A673 (cell line): ENCODE results near the gene OLFM3. TPM values are rescaled to one million over a fixed set of nuclear protein-coding genes. Genes with fewer than 3 reads are reported as not detected.

ENCODE experiments used
- BruUV-seq: library from RNA; stranded (reverse); fragments of 400-500 nt; replicated peaks from 2 replicates; lab custom pipeline; 2021; lab: Mats Ljungman, UMichigan
- CTCF ChIA-PET: fragments of 300-600 bp; sonication (Branson Sonifier 250); formaldehyde crosslinking; loops from one replicate; lab custom pipeline; 2022; ENCODE audit warnings: antibody characterized with exemption; lab: Charles Lee
- POLR2A ChIA-PET: fragments of 300-600 bp; sonication (Branson Sonifier 250); formaldehyde crosslinking; loops from one replicate; lab custom pipeline; 2022; ENCODE audit warnings: antibody characterized with exemption; ENCODE audit not compliant: low non-redundant PET; lab: Charles Lee
- DNase-seq: peaks from one replicate; pipeline ENCODE4 v3.0.0-alpha.2; 2015; ENCODE audit warnings: low spot score
- H3K27ac ChIP-seq: fragments of 200-600 bp; sonication (generic); 2 replicates; pipeline ENCODE4 v1.5.1; 2016; ENCODE audit warnings: mixed run types, low read depth, mild to moderate bottlenecking, mixed read lengths, antibody characterized with exemption, low read length; ENCODE audit not compliant: poor library complexity, severe bottlenecking
- H3K27me3 ChIP-seq: fragments of 200-600 bp; sonication (generic); replicated peaks from 2 replicates; pipeline ENCODE4 v1.6.1; 2017; ENCODE audit warnings: mixed run types, low read depth, mild to moderate bottlenecking, mixed read lengths, antibody characterized with exemption, low read length; ENCODE audit not compliant: insufficient read depth, poor library complexity
- H3K36me3 ChIP-seq: fragments of 200-600 bp; sonication (generic); 2 replicates; pipeline ENCODE4 v1.6.1; 2016; ENCODE audit warnings: mixed run types, mild to moderate bottlenecking, mixed read lengths, antibody characterized with exemption, low read length; ENCODE audit not compliant: insufficient read depth, poor library complexity, severe bottlenecking
- H3K4me1 ChIP-seq: fragments of 200-600 bp; sonication (generic); 2 replicates; pipeline ENCODE4 v1.6.1; 2017; ENCODE audit warnings: mixed run types, mild to moderate bottlenecking, mixed read lengths, antibody characterized with exemption, low read length; ENCODE audit not compliant: insufficient read depth, poor library complexity, severe bottlenecking
- H3K4me3 ChIP-seq: fragments of 200-600 bp; sonication (generic); 2 replicates; pipeline ENCODE4 v1.5.1; 2016; ENCODE audit warnings: low read depth, mixed run types, mild to moderate bottlenecking, mixed read lengths, low read length; ENCODE audit not compliant: poor library complexity, severe bottlenecking
- H3K9me3 ChIP-seq: fragments of 200-600 bp; sonication (generic); 2 replicates; pipeline ENCODE4 v1.6.1; 2016; ENCODE audit warnings: mixed run types, low read depth, mild to moderate bottlenecking, mixed read lengths, antibody characterized with exemption, low read length; ENCODE audit not compliant: poor library complexity, severe bottlenecking
- CTCF ChIP-seq: fragments of 300-800, 200-600 bp; sonication (generic); conservative IDR thresholded peaks from 2 replicates; pipeline ENCODE4 v1.5.1; 2017; ENCODE audit warnings: low read depth, mild to moderate bottlenecking, antibody characterized with exemption, low read length, moderate library complexity, mixed read lengths
- EZH2 ChIP-seq: fragments of 200-600 bp; sonication (generic); IDR thresholded peaks from 2 replicates; pipeline ENCODE4 v1.6.1; 2017; ENCODE audit warnings: borderline replicate concordance, low read depth, mild to moderate bottlenecking, mixed read lengths, antibody characterized with exemption, low read length; ENCODE audit not compliant: poor library complexity, severe bottlenecking
- intact Hi-C: fragments of 100-400 bp; cut with micrococcal nuclease; formaldehyde crosslinking; loops from one replicate; pipeline ENCODE4 v1.10.0; 2022; ENCODE audit not compliant: unreplicated experiment
- total RNA-seq: library from RNA; stranded (reverse); gene quantifications from 2 replicates; pipeline ENCODE4 v1.2.3, GENCODE V29; 2021

The OLFM3 gene
- total RNA-seq, 1 experiment from 2014 or later, result 85.0 TPM

- intact Hi-C loops, result no loop called here
- Histone ChIP-seq H3K27ac (no peak overlapping the region), H3K4me3 (no peak overlapping the region), H3K9me3 (peaks cover 3% of the 10 kb centered on the region), H3K36me3 (no peaks in the 10 kb centered on the region), H3K27me3 (no peaks in the 10 kb centered on the region), H3K4me1 (no peaks in the 10 kb centered on the region)
- ChIA-PET CTCF (no interaction called here), POLR2A (no interaction called here)
- DNase-seq, result no peak
- TF ChIP-seq EZH2, result no peak
- TF ChIP-seq CTCF, result no peak
- BruUV-seq, result no TSS peak
These were observed 240.3 kb downstream of the OLFM3 start for GRCh38 chr1:101756411-101756810.
